ENCODE data around the gene ZFPL1.

Gene ZFPL1

DNA sequence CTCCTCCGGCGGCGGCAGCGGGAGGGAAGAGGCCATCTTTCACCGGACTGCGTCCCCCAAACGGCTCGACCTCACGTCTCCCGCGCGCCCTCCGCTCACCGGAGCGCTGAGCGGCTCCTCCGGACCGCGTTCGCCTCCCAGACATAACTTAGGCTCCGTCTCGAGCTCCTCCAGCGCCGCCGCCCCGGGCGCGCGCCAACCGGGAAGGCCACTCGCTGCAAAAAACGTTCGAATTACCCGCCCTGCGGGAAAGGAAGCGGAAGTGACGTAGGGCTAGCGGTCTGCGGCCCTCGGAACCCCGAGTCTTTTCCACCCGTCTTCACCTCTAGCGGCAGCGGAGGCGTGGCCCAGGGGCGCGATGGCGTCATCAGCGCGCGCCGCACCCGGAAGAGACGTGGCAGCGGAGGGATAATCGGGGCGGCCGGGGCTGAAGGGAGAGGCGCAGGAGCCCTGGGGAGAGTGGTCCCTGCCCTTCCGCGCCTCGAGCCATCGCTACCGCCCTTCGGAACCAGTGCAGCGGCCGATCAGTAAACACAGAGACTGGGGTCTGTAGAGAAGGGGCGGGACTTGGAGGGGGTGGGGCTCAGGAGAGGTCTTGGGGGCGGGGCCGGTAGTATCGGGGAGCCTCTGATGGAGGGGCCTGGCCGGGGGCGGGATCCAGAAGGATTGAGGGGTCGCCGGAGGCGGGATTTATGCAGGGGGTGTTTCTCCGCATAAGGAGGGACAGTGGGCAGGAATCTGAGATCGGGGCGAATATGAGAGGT, at the start of gene ZFPL1, which contains the start of gene CDCA5:
Gene ZFPL1, plus strand, starts transcription at position 389 of the 764 bp plus-strand sequence. CDS start 477 bp downstream, outside the sequence.
Gene CDCA5, minus strand, starts transcription at position 207 of the 764 bp plus-strand sequence. Its CDS starts 62 bp downstream, at position 145.
- DNase-seq: peak; percentile 97

DNA sequence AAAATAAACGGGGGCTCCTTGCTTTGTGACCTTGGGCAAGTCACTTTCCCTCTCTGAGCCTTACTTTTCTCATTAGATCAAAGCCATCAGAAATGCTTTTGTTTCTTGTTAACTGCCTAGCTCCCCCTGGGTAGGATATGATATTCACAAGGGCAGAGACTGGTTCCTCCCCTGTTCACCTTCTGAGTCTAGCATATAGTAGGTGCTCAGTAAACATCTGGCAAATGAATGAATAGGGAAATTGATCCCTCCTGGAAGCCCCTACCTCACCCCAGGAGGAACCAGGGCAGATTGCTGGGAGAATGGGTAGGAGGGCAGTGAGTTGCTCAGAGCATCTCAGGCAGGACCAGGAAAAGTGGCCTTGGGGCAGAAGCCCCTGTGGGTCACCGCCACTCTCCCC, 49.6 kb upstream of the ZFPL1 start:
- DNase-seq: no peak

DNA sequence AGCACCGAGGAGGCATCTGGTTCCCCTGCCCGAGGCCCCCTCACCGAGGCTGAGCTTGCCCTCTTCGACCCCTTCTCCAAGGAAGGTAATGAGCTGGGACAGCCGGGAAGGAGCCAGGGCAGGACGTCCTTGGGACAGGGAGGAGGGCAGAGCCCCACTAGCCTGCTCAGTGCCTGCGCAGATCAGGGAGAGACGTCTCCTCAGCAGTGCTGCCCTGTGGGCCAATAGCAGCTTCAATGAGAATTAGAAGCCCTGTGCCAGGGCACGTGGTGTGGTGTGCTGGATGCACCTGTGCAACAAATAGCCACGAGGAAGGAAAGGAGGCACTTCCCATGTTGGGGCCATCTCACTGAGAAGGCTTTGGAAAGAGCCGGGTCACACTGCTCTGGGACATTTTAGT, 48.4 kb upstream of the ZFPL1 start:
- no peak for DNase-seq

DNA sequence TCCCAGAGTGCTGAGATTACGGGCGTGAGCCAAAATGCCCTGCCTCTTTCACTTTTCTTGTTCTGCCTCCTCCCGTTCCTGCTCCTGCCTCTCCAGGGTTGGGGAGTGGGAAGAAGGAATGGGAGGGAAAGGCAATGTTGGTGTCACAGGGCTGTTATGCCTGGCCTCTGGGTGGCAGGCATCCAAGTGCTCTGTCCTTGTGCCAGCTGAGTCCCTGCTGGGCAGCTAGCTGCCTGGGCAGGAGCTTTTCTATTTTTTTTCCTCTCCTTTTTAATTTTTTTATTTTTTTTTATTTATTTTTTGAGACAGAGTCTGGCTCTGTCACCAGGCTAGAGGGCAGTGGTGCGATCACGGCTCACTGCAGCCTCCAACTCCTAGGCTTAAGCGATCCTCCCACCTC, 47.1 kb upstream of the ZFPL1 start:
- no peak for DNase-seq

DNA sequence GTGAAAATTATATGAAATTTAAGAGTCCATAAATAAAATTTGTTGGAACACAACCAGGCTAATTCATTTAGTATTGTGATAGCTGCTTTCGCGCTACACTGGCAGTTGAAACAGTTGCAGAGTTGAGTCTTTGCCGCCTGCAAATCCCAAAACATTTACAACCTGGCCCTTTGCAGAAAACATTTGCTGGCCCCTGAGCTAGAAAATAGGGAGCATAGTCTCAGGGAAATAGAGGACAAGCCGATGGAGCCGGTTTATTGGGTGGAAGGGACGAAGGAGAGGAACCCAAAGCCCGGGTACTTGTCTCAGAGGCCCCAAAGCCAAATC, 43.5 kb upstream of the ZFPL1 start:
- no peak for DNase-seq

DNA sequence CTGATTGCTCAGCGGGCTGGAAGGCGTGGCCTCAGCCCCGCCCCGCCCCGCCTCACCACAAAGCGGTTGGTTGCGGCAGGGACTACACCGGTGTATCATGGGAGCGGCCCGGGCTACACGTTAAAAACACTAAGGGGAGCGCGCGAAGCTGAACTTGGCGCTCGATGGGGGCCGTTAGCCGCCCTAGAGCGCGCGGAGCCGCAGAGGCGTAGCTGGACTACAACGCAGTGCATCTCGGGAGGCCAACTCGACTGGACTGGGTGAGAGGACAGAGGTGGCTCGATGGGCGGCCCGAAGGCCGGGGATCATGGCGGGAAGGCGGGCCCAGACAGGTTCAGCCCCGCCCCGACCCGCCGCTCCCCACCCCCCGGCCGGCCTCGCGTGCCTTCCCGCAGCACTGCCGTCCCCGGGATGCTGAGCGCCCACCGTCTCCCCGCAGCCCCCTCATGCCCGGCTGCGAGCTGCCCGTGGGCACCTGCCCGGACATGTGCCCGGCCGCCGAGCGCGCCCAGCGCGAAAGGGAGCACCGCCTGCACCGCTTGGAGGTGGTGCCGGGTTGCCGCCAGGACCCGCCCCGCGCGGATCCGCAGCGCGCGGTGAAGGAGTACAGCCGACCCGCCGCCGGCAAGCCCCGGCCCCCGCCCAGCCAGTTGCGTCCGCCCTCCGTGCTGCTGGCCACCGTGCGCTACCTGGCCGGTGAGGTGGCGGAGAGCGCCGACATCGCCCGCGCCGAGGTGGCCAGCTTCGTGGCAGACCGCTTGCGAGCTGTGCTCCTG, 43.0 kb upstream of the ZFPL1 start, which contains the start of gene SAC3D1:
Gene SAC3D1, plus strand, starts transcription at position 364 of the 776 bp plus-strand sequence. Its CDS starts 83 bp downstream, at position 447.
- DNase-seq: peak; percentile 98

DNA sequence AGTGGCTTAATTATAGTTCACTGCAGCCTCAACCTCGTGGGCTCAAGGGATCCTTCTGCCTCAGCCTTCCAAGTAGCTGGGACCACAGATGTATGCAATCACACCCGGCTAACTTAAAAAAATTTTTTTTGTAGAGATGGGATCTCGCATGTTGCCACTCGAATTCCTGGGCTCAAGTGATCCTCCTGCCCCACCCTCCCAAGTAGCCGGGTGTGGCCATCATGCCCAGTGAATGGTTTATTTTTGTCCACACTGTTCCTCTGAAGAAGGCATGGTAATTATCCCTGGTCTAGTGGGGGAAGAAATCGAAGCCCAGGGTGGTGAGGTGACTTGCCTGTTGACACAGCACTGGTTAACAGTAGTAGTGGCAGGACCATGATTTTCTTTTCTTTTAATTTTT, 41.1 kb upstream of the ZFPL1 start:
- no peak for DNase-seq

DNA sequence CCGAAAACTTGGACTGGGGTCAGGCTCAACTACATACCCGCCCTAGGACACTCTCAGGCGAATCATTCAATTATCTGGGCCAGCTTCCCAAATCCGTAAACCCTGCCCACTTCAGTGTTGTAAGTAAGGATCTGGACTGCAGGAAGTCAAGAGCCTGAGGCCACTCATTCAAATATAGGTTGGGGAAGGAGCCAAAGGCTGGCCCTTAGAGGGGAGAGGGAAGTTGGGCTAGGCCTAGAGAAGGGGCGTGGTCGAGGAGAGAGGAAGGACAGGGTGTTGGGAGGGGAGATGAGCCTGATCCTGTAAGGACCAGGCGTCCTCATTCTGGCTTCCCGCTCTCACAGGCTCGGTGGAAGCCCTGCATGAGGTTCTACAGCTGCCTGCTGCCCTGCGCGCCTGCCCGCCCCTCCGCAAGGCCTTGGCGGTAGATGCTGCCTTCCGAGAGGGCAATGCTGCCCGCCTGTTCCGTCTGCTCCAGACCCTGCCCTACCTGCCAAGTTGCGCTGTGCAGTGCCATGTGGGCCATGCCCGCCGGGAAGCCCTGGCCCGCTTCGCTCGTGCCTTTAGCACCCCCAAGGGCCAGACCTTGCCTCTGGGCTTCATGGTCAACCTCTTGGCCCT, 40.0 kb upstream of the ZFPL1 start:
- DNase-seq: no peak

DNA sequence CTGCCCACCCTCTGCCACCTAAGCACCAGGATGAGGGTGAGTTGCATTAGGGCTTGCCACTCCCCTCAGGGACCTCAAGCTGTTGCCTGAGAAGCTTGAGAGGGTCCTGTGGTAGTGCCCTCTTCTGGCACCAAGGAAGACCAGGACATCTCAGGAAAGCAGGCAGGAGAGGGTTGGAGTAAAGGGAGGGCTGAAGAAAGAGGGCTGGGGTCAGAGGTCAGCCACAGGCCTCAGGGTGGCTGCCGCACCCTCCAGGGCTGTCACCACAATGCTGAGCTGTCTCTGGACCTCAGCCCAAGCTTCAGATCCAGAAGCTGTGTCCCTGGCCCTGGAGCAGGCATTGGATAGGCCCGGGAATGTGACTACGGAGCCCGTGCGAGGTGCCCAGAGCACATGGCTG, 39.0 kb upstream of the ZFPL1 start:
- DNase-seq: no peak

DNA sequence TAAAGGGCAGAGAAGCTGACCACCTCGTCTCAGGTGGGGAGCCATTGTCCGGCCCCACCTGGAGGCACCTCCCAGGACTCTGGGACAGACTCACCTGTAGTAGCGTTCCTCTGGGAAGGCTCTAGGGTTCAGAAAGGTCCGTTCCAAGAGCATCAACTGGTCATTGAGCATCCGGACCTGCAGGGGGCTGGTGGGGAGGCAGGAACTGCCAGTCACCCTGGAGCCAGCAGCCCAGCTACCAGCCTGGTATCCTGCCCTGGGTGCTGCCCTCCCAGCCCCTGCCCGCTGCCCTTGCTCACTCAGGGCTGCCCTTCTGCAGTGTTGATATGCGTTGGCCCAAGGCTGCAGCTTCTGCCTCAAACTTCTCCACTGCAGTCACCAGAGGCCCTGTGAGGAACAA, 38.3 kb upstream of the ZFPL1 start:
- no peak for DNase-seq

DNA sequence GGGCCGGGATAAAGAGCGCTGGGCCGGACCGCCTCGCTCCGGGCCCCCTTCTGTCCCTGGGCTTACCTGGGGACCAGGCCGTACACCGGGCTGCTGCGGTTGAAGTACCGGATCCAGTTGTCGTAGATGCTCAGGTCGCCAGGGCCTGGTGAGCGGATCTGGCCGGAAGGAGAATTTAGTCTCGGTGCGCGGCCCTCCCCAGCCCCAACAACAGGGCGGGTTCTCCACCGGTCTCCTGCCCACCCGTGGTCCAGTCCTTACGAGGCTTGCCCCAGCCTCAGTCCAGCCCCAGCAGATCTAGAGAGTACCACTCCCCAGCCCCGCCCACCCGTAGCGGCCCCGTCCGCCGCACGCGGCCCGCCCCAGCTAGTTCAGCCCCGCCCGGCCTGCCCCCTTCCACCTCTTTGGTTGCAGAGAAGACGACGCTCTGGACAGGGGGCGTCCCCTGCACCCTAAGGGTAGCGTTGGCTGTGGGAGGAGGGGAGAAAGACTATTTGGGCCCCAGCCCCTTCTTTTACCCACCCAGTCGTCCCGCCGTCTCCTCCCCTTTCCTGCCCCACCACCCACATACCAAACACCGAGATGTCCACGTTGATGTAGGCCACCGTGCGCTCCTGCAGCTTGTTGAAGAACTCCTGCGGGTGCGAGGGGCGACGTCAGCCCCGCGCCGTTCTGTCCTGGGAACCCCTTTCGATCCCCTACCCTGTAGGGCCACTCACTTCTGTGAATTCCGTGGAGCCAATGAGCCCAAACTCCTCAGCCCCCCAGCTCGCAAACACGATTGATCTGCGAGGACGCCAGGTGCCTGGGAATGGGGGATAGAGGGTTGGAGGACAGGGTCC, 36.2 kb upstream of the ZFPL1 start:
- no peak for DNase-seq

DNA sequence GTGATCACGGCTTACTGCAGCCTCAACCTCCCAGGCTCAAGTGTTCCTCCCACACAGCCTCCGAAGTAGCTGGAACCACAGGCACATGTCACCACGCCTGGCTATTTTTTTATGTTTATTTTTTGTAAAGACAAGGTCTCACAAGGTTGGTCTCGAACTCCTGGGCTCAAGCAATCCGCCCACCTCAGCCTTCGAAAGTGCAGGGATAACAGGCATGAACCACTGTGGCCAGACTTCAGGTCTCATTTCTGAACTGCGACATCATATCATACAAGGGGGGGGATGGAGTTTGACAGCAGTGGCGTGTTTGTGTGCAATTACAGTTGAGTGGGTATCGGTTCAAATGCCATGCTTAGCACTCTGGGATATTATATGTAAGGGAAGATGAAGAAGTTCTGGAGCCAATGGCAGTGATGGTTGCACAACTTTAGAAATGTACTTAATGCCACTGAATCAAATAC, 32.6 kb upstream of the ZFPL1 start:
- DNase-seq: no peak

DNA sequence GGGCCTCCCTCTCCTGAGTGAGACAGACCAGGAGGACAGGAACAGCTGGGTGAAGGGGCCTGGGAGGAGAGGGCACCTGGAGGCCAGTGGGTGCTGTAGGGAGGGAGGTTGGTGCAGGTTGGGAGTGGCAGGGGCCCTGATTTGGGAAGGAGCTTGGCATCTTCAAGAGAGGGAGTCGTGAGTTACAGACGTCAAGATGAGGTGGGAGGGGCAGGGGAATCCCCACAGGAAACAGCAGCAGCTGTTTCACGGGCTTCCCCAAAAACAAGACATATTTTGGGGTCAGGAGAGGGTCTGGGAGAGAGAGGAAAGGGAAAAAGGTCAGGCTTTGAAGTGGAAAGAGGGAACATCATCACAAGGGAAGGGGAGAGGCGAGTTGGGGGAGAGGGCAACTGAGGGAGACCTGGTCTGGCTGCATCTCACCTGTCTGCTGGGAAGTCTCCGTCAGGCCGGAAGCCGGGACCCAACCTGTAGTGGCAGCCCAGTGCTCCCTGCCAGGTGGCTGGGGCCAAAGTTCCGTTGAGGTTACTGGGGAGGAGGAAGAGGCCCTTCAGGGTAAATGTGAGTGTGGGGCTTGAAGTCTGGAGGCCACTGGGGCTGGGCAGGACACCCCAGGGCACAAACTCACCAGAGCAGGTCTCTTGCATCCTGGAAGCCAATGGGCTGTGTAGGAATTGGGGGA, 30.1 kb upstream of the ZFPL1 start:
- DNase-seq: no peak

DNA sequence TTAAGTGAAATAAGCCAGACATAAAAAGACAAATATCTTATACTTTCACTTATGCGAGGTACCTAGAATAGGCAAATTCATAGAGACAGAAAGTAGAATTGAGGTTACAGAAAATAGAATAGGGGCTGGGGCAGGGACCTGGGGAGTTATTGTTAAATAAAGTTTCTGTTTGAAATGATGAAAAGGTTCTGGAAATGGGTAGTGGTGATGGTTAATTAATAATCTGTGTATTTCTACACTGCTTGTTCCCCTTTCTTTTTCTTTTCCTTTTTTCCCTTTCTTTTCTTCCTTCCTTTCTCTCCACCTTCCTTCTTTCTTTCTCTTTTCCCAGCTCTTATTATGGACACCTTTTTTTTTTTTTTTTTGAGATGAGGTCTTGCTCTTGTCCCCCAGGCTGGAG, 28.5 kb upstream of the ZFPL1 start:
- no peak for DNase-seq

DNA sequence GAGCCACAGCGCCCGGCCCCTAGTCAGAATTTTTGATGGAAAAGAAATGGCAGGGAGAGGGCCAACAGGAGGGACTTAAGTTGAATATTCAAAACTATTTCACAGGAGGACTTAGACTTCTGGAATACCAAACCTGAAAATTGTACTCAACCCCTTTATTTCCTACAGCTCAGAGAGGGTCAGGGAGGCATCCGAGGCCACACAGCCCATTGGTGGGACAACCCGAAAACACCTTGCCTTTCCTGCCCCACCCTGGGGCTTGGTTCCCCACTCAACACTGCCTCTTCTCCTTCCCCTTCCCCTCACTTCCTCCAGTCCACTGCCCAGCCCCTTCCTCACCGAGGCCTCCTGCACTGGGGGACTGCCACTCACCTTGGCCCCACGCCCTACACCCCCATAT, 27.0 kb upstream of the ZFPL1 start:
- DNase-seq: no peak

DNA sequence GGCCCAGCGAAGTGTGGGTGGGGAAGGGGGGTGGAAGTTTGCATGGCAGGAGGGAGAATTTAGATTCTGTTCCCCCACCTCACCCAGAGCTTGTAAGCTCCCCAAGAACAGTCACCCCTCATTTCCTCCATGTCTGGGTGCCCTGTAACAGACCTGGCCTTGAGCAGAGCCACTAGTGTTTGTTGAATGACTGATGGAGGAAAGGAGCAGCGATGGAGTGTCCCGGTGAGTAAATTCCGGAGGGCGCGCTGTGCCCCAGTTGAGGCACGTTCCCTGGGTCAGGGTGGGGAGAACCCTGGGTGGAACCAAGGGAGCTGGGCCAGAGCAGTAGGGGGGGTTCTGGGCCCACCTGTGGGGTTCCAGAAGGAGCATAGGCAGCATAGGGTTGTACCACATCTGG, 26.5 kb upstream of the ZFPL1 start:
- DNase-seq: no peak

DNA sequence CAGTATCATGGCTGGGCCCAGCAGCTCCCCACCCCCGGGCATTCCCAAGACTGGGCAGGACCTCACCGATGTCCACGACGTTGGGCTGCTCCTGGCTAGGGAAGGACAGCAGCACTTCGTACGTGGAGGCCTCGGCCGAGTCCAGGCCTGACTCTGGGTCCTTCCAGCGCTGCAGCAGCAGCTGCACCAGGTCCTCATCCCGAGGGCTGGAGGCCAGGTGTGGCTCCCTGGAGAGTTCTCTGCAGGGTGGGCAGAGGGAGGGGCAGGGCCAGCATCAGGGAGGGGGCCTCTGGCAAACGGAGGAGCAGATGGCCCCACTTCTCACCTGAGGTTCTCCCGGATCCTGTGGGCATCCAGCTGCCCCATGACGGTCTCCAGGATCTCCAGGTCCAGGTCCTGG, 26.0 kb upstream of the ZFPL1 start:
- peak; percentile 24 for DNase-seq

DNA sequence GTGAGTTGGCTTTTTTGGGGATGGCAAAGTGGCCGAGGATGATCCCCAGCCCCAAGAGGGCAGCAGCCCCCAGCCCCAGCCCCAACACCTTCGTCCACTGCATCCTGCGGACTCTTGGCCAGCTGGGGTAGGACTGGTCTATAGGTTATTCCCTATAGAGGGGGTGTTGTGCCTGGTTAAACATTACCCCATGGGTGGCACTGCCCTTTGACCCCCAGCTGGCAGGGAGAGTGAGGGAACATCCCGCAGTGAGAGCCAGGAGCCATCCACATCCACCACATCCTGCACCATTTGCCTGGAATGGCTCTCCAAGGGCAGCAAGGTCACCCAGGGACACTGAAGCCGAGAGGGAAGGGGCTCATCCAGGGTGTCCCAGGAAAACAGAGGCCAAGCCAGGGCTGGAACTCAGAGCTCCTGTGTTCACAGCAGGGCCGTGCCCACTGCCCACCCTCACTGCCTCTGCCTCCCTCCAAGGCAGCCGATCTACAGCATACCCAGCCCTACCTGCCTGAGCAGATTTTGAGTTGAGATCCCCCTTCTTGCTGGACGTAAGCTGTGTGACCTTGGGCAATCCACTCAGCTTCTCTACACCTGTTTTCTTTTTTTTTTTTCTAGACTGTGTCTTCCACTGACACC, 25.5 kb upstream of the ZFPL1 start, which contains the start of gene NAALADL1:
Gene NAALADL1, minus strand, starts transcription at position 135 of the 636 bp plus-strand sequence. Its CDS starts 32 bp downstream, at position 103.
- DNase-seq: no peak

DNA sequence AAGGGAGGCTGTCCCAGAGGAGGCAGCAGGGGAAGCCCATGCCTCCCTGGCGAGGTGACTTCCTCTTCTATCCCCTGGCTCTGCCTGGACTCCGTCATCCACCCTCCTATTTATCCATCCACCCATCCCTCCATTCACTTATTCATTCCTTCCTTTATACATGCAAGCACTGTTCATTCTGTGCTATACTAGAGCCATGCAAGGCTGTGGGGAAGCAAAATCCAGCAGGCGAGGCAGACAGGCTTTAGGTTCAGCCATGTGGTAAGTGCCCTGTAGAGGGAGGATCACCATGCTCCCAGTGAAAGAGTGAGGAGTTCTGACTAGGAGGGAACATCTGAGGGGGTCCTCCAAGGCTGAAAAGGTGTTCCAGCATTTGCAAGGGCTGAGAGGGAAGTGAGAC, 24.5 kb upstream of the ZFPL1 start:
- no peak for DNase-seq

DNA sequence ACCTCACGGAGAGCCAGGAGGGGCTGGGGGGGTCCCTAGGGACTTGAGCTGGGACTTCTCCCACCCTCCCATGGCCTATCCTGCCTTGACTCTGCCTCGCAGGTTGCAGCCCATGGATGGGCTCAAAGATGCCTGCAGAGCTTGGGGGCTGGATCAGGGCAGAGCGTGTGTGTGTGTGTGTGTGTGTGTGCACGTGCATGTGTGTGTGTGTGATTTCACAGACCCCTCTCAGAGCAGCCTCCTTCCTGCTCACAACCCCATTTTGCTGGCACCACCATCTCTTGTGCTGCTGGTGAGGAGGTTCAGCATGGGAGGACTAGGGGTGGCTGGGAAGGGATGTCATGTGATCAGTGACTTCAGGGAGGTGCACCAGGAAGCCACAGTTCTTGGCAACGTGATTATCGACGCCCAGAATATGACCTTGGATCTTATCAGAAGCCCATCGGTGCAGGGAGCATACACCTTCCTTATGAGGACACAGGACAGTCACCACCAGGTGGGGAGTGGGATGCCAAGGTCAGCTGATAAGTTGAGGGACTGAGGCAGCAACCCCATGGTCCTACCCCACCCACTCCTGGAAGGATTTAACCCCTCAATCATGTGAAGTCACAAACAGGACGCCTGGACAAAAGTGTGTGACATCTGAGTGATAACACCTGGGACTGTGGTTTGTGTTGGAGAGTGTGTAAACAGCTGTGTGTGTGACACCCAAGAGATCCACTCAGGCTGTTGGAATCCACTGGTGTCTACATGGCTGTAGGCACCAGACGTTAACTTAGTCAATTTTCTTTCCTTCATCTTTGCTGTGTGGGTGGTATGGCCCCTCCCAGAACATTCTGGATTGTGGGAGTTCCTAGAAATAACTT, 23.8 kb upstream of the ZFPL1 start:
- DNase-seq: no peak

All from NCI-H2171 treated with DMSO at 0.1 percent for 48 hours (cell line).